Lower leg skin (tissue), 3 donors: ENCODE data around the gene SDK1.

Experiments used
- POLR2A ChIP-seq, 2 donors: fragments of 450-650 bp; IDR thresholded peaks; one replicate each; pipeline ENCODE4 v1.6.1; 2016 to 2017; ENCODE audit warnings: antibody characterized with exemption in 2 of 2, mild to moderate bottlenecking in 1 of 2, moderate library complexity in 1 of 2
- TF ChIP-seq, protein P1 (sequence below), 3 donors: fragments of 450-650 bp; IDR thresholded peaks; one replicate each; pipeline ENCODE4 v1.5.1; 2016; ENCODE audit warnings: antibody characterized with exemption in 3 of 3, mild to moderate bottlenecking in 3 of 3, moderate library complexity in 2 of 3

DNA sequence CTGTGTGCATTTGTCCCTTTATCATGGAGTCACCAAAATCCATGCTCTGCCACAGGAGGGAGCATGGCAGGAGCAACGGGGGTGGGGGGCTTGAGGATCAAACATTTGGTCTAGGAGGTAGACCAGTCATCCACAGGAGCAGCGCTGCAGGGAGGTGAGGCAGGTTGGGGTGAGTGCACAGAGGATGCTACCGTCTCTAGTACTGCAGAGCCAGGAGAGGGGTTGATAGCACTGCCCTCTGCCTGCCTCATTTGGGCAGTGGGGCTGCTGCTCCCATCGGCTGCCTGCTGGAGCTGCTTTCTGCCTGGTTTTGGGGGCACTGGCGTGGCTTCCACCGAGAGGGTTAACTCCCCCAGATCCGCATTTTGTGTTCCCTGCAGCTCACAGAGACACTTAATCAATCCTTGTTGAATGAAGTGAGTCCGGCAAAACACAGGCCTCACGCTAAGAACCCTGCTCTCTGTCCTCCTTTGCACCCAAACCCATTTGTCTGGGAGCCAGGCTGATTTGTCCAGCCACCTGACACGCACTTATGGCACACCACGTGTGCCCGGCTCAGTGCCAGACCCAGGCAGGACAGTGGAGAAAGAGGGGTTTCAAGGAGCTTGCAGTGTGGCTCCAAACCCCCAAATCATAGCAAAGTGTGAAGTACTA is 854.0 kb downstream of the SDK1 start:
- TF ChIP-seq, protein P1, sequence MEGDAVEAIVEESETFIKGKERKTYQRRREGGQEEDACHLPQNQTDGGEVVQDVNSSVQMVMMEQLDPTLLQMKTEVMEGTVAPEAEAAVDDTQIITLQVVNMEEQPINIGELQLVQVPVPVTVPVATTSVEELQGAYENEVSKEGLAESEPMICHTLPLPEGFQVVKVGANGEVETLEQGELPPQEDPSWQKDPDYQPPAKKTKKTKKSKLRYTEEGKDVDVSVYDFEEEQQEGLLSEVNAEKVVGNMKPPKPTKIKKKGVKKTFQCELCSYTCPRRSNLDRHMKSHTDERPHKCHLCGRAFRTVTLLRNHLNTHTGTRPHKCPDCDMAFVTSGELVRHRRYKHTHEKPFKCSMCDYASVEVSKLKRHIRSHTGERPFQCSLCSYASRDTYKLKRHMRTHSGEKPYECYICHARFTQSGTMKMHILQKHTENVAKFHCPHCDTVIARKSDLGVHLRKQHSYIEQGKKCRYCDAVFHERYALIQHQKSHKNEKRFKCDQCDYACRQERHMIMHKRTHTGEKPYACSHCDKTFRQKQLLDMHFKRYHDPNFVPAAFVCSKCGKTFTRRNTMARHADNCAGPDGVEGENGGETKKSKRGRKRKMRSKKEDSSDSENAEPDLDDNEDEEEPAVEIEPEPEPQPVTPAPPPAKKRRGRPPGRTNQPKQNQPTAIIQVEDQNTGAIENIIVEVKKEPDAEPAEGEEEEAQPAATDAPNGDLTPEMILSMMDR (IDR thresholded peaks at IDR 0.05) = no peak
- no peak for TF ChIP-seq POLR2A (IDR thresholded peaks at IDR 0.05)
